PC-9 (cell line): ENCODE data around the gene ALG2.

Experiments
- EZH2 ChIP-seq: fragments of 200-600 bp; sonication (generic); IDR thresholded peaks from 2 replicates; pipeline ENCODE4 v1.8.0; 2017; ENCODE audit warnings: antibody characterized with exemption, low read depth
- TF ChIP-seq, protein P1 (sequence below): fragments of 200-600 bp; sonication (generic); conservative IDR thresholded peaks from 2 replicates; pipeline ENCODE4 v1.6.1; 2017; ENCODE audit warnings: mixed run types, antibody characterized with exemption, mild to moderate bottlenecking, moderate library complexity

DNA sequence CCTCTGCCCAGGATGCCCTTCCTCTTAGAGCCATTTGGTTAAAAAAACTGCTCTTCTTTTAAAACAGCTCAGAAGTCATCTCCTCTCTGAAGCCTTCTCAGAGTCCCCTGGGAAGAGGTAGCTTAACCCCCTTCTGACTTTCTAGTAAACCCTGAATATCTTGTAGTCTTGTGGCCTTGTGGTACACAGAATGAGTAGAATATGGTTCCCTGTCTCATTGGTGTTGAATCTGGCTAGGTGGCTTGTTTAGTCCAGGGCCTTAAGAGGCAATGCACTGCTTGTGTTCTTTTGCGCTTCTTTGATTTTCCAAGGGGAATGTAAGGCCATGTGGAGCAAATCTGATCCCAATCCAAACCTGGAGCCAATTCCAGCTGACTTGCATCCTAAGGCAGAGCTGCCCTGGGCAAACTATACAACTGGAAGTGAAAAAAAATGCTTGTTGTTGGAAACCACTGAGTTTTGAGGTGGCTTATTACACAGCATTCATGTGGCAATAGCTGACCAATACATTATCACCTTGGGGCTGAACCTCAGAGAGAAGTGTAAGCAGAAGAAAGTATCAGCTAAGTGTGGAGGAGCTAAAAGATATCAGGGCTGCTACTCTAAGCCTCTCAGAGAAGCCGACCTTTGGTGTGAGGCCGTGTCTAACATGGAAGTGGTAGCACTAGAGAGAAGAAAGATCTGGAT lies 31.0 kb downstream of the ALG2 start:
- TF ChIP-seq, protein P1, sequence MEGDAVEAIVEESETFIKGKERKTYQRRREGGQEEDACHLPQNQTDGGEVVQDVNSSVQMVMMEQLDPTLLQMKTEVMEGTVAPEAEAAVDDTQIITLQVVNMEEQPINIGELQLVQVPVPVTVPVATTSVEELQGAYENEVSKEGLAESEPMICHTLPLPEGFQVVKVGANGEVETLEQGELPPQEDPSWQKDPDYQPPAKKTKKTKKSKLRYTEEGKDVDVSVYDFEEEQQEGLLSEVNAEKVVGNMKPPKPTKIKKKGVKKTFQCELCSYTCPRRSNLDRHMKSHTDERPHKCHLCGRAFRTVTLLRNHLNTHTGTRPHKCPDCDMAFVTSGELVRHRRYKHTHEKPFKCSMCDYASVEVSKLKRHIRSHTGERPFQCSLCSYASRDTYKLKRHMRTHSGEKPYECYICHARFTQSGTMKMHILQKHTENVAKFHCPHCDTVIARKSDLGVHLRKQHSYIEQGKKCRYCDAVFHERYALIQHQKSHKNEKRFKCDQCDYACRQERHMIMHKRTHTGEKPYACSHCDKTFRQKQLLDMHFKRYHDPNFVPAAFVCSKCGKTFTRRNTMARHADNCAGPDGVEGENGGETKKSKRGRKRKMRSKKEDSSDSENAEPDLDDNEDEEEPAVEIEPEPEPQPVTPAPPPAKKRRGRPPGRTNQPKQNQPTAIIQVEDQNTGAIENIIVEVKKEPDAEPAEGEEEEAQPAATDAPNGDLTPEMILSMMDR = no peak
- no peak for TF ChIP-seq EZH2
